ENCODE data around the gene F2RL3. TPM values are rescaled to one million over a fixed set of nuclear protein-coding genes. Genes with fewer than 3 reads are reported as not detected.

Gene F2RL3
- total and polyA plus RNA-seq, 8 donors, result 0.58 to 6.8 (median 1.8) TPM; not detected in 1

- H3K27ac ChIP-seq, result peak overlapping the region in 4 of 5 donors; percentile 13 to 66 (median 52)
- intact Hi-C loops (cut with DNase I; ENCODE audit: low total_unique reads), result no loop called here
- peak in 1 of 2 donors; percentile 48 for DNase-seq
- peaks cover 0 to 19% (median 8%) of the 10 kb centered on the region in 4 donors for H3K4me1 ChIP-seq
- 71 to 77% (median 74%) methylated on average over 20 of the region's 20 CpGs for WGBS, 5 donors
- peaks cover 4 to 24% (median 20%) of the 10 kb centered on the region in 4 donors for H3K9me3 ChIP-seq
- H3K27me3 ChIP-seq, result peaks cover 0 to 49% (median 5%) of the 10 kb centered on the region in 3 donors
- TF ChIP-seq EP300 (IDR thresholded peaks at IDR 0.05) (peak; percentile 66), CTCF (IDR thresholded peaks at IDR 0.05) (no peak), POLR2AphosphoS5 (IDR thresholded peaks at IDR 0.05) (peak; percentile 39 to 49 (median 41))
- no peaks in the 10 kb centered on the region for H3K36me3 ChIP-seq
- H3K4me3 ChIP-seq, result no peak overlapping the region
Measured at GRCh38 chr19:16886305-16886880, 2.4 kb upstream of the F2RL3 start.

GRCh38 chr19:16887353-16888265 lies 1.2 kb upstream of the F2RL3 start:
- WGBS, 5 donors, result 53 to 66% (median 59%) methylated on average over 11 to 17 of the region's 17 CpGs
- no peak for DNase-seq
- peaks cover 0 to 12% (median 9%) of the 10 kb centered on the region in 4 donors for H3K9me3 ChIP-seq
- intact Hi-C loops (cut with DNase I; ENCODE audit: low total_unique reads), result no loop called here
- TF ChIP-seq POLR2A (IDR thresholded peaks at IDR 0.05), result no peak
- TF ChIP-seq CTCF (IDR thresholded peaks at IDR 0.05), result no peak
- no peak for TF ChIP-seq POLR2AphosphoS5 (IDR thresholded peaks at IDR 0.05)
- TF ChIP-seq EP300 (IDR thresholded peaks at IDR 0.05), result no peak
- H3K27ac ChIP-seq, result peak overlapping the region; percentile 54 to 66 (median 62)
- H3K4me1 ChIP-seq, result peaks cover 0 to 19% (median 8%) of the 10 kb centered on the region in 4 donors
- no peaks in the 10 kb centered on the region for H3K36me3 ChIP-seq
- H3K27me3 ChIP-seq, result peaks cover 0 to 49% (median 5%) of the 10 kb centered on the region in 3 donors
- no peak overlapping the region for H3K4me3 ChIP-seq

- intact Hi-C loops (cut with DNase I; ENCODE audit: low total_unique reads), result no loop called here
- H3K36me3 ChIP-seq, result no peaks in the 10 kb centered on the region
- peak overlapping the region; percentile 50 to 79 (median 58) for H3K27ac ChIP-seq
- TF ChIP-seq EP300 (IDR thresholded peaks at IDR 0.05) (no peak), CTCF (IDR thresholded peaks at IDR 0.05) (no peak), POLR2A (IDR thresholded peaks at IDR 0.05) (no peak), POLR2AphosphoS5 (IDR thresholded peaks at IDR 0.05) (no peak)
- peak overlapping the region; percentile 17 to 29 (median 20) for H3K4me3 ChIP-seq
- H3K4me1 ChIP-seq, result peaks cover 0 to 19% (median 10%) of the 10 kb centered on the region in 4 donors
- peak in 1 of 2 donors; percentile 50 for DNase-seq
- 31 to 64% (median 60%) methylated on average over 9 to 22 of the region's 22 CpGs for WGBS, 5 donors
- H3K9me3 ChIP-seq, result no peaks in the 10 kb centered on the region
- H3K27me3 ChIP-seq, result peaks cover 0 to 43% (median 5%) of the 10 kb centered on the region in 3 donors
Measured at GRCh38 chr19:16889366-16889882, 625 bp downstream of the F2RL3 start.

GRCh38 chr19:16889883-16890460 lies 1.2 kb downstream of the F2RL3 start:
- Histone ChIP-seq H3K4me1 (peaks cover 0 to 19% (median 10%) of the 10 kb centered on the region in 4 donors), H3K36me3 (no peaks in the 10 kb centered on the region), H3K27ac (peak overlapping the region; percentile 50 to 79 (median 58)), H3K4me3 (peak overlapping the region in 3 of 4 donors; percentile 18 to 29 (median 22)), H3K9me3 (no peaks in the 10 kb centered on the region), H3K27me3 (peaks cover 0 to 43% (median 5%) of the 10 kb centered on the region in 3 donors)
- intact Hi-C loops (cut with DNase I; ENCODE audit: low total_unique reads), result no loop called here
- DNase-seq, result no peak
- TF ChIP-seq POLR2AphosphoS5 (IDR thresholded peaks at IDR 0.05), result no peak
- no peak for TF ChIP-seq POLR2A (IDR thresholded peaks at IDR 0.05)
- no peak for TF ChIP-seq EP300 (IDR thresholded peaks at IDR 0.05)
- TF ChIP-seq CTCF (IDR thresholded peaks at IDR 0.05), result no peak
- 82 to 91% (median 89%) methylated on average over 11 to 48 of the region's 48 CpGs for WGBS, 5 donors

All from stomach (tissue), 9 donors.